Measurements from ENCODE around the gene CTNNA3.

DNA sequence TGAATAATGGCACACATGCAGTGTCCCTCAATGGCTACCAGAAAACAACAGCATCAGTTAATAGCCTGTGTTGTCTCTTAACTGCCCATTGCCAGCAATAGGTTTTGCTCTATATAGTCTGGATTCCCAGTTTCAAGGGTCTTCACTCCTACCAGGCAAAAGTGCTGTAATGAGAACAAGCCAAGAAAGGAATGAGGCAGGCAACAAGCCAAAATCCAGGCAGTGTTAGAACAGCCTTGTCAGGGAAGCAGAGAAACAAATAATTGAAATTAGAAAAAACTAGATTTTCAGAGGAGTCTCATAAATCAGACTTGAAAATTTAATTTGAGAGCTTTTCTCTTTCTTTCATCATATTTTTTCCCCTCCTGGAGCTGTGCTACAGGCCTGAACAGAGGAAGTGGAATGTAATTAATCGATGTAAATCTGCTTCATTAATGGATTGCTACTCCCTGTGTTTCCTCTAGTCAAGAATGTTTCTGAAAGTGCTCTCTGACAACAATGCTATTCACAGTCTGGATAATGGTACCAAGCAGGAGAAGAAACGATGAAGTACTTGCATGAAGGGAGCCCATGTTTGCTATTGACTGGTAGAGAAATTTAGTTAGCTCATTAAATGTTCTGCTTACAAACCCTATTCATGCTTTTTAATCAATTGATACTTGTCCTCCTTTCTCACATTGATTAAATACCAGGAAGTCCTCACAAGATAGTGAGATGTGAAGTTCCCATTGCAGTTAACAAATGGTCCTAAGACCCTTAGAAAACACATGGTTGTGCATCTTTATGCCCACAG, 972.2 kb downstream of the CTNNA3 start:
- TF ChIP-seq, protein P1, sequence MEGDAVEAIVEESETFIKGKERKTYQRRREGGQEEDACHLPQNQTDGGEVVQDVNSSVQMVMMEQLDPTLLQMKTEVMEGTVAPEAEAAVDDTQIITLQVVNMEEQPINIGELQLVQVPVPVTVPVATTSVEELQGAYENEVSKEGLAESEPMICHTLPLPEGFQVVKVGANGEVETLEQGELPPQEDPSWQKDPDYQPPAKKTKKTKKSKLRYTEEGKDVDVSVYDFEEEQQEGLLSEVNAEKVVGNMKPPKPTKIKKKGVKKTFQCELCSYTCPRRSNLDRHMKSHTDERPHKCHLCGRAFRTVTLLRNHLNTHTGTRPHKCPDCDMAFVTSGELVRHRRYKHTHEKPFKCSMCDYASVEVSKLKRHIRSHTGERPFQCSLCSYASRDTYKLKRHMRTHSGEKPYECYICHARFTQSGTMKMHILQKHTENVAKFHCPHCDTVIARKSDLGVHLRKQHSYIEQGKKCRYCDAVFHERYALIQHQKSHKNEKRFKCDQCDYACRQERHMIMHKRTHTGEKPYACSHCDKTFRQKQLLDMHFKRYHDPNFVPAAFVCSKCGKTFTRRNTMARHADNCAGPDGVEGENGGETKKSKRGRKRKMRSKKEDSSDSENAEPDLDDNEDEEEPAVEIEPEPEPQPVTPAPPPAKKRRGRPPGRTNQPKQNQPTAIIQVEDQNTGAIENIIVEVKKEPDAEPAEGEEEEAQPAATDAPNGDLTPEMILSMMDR (IDR thresholded peaks at IDR 0.05; ENCODE audit: low read depth, low read length, poor library complexity, severe bottlenecking): no peak
- TF ChIP-seq EZH2phosphoT487 (IDR thresholded peaks at IDR 0.05; ENCODE audit: borderline replicate concordance, low read length): no peak

All from DOHH2 (cell line).